Tibial artery (tissue), 4 donors: ENCODE data around the gene OPCML.

ENCODE experiments used
- DNase-seq, 2 donors: peaks; one replicate each; pipeline ENCODE4 v3.0.0-alpha.2; 2019
- H3K27ac ChIP-seq, 2 donors: fragments of 200-600 bp; sonication (generic) in 1 of 2; 1 replicate in 1 of 2; 2 replicates in 1 of 2; pipeline ENCODE4 v1.5.1; 2018 to 2019; ENCODE audit warnings: mild to moderate bottlenecking in 1 of 2
- H3K27me3 ChIP-seq, 2 donors: fragments of 200-600 bp; sonication (generic) in 1 of 2; one replicate each; pipeline versions ENCODE4 v1.5.1 to v1.6.0; 2016 to 2019
- H3K36me3 ChIP-seq, 3 donors: fragments of 200-600 bp; sonication (generic) in 2 of 3; one replicate each; pipeline ENCODE4 v1.5.1; 2016 to 2019; ENCODE audit warnings: mild to moderate bottlenecking in 2 of 3
- H3K4me1 ChIP-seq, 4 donors: fragments of 200-600 bp; sonication (generic) in 2 of 4; 1 replicate in 3 of 4; 2 replicates in 1 of 4; pipeline ENCODE4 v1.5.1; 2016 to 2019
- H3K4me3 ChIP-seq, 2 donors: fragments of 200-600 bp; sonication (generic) in 1 of 2; 1 replicate in 1 of 2; 2 replicates in 1 of 2; pipeline ENCODE4 v1.5.1; 2018 to 2019; ENCODE audit warnings: mild to moderate bottlenecking in 2 of 2
- H3K9me3 ChIP-seq, 3 donors: fragments of 200-600 bp; sonication (generic) in 1 of 3; one replicate each; pipeline ENCODE4 v1.5.1; 2016 to 2019
- CTCF ChIP-seq, 2 experiments: fragments of 200-600 bp in 1 of 2; fragments of 450-650 bp in 1 of 2; IDR thresholded peaks; one replicate each; pipeline ENCODE4 v1.5.1; 2017 to 2019; ENCODE audit warnings: antibody characterized with exemption in 2 of 2, mild to moderate bottlenecking in 1 of 2, moderate library complexity in 1 of 2
- intact Hi-C: fragments of 100-400 bp; cut with DNase I; formaldehyde crosslinking; loops from one replicate; pipeline ENCODE4 v1.15.0; 2023; ENCODE audit warnings: low total_unique reads

The OPCML gene

DNA sequence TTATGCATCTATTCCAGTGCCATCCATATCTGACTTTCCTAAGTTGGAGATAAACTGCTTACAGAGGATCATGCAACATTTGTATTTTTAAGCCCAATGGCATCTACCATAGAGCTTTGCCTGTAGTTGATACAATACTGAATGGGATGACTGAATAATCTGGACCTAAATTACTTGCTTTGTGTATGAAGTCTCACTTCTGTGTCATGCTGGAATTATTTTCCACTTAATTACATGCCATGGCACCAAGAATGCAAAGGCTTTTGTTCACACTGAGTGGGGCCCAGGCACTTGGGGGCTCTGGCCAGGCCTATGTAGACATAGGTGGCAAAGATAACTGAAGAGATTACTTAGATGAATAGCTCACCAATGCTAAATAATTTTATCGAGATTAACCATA is 51.6 kb downstream of the OPCML start:
- Histone ChIP-seq H3K36me3 (no peaks in the 10 kb centered on the region), H3K27ac (no peak overlapping the region), H3K4me3 (no peak overlapping the region), H3K27me3 (no peaks in the 10 kb centered on the region), H3K4me1 (no peaks in the 10 kb centered on the region), H3K9me3 (no peaks in the 10 kb centered on the region)
- no peak for DNase-seq
- intact Hi-C loops: no loop called here
- no peak for TF ChIP-seq CTCF (IDR thresholded peaks at IDR 0.05)

DNA sequence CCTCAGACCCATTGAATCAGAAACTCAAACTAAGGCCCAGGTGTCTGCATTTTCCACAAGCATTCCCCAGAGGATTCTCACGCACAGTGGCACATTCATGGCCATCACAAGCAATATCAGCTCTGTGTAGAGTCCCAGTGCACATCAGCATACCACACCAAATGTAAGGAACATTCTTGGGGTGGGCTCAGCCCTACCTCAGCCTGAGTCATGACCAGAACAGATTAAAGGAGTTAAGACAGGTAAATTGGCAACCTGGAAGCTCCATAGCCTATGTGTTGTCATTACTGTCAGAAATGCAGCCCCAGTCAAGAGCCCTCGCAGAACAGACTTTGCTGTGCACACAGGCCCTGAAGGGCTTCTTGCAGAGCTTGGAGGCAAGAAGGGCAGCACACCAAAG is 53.1 kb downstream of the OPCML start:
- no peaks in the 10 kb centered on the region for H3K4me1 ChIP-seq
- no peak for TF ChIP-seq CTCF (IDR thresholded peaks at IDR 0.05)
- no peak for DNase-seq
- intact Hi-C loops: no loop called here
- no peaks in the 10 kb centered on the region for H3K27me3 ChIP-seq
- H3K36me3 ChIP-seq: no peaks in the 10 kb centered on the region
- H3K27ac ChIP-seq: no peak overlapping the region
- H3K9me3 ChIP-seq: no peaks in the 10 kb centered on the region
- H3K4me3 ChIP-seq: no peak overlapping the region

GRCh38 chr11:133477251-133477625 is 55.1 kb downstream of the OPCML start:
- H3K36me3 ChIP-seq: no peaks in the 10 kb centered on the region
- H3K4me1 ChIP-seq: no peaks in the 10 kb centered on the region
- no peak for TF ChIP-seq CTCF (IDR thresholded peaks at IDR 0.05)
- DNase-seq: no peak
- no peak overlapping the region for H3K4me3 ChIP-seq
- H3K27me3 ChIP-seq: no peaks in the 10 kb centered on the region
- intact Hi-C loops: no loop called here
- no peaks in the 10 kb centered on the region for H3K9me3 ChIP-seq
- no peak overlapping the region for H3K27ac ChIP-seq

GRCh38 chr11:133476570-133477250 is 55.6 kb downstream of the OPCML start:
- no peak for DNase-seq
- TF ChIP-seq CTCF (IDR thresholded peaks at IDR 0.05): no peak
- Histone ChIP-seq H3K36me3 (no peaks in the 10 kb centered on the region), H3K4me1 (no peaks in the 10 kb centered on the region), H3K27me3 (no peaks in the 10 kb centered on the region), H3K9me3 (no peaks in the 10 kb centered on the region), H3K4me3 (no peak overlapping the region), H3K27ac (no peak overlapping the region)
- intact Hi-C loops: no loop called here

GRCh38 chr11:133474461-133474860 is 57.8 kb downstream of the OPCML start:
- no peaks in the 10 kb centered on the region for H3K36me3 ChIP-seq
- no peak overlapping the region for H3K27ac ChIP-seq
- no peak for TF ChIP-seq CTCF (IDR thresholded peaks at IDR 0.05)
- intact Hi-C loops: no loop called here
- DNase-seq: no peak
- no peaks in the 10 kb centered on the region for H3K27me3 ChIP-seq
- no peak overlapping the region for H3K4me3 ChIP-seq
- H3K9me3 ChIP-seq: no peaks in the 10 kb centered on the region
- H3K4me1 ChIP-seq: no peaks in the 10 kb centered on the region

DNA sequence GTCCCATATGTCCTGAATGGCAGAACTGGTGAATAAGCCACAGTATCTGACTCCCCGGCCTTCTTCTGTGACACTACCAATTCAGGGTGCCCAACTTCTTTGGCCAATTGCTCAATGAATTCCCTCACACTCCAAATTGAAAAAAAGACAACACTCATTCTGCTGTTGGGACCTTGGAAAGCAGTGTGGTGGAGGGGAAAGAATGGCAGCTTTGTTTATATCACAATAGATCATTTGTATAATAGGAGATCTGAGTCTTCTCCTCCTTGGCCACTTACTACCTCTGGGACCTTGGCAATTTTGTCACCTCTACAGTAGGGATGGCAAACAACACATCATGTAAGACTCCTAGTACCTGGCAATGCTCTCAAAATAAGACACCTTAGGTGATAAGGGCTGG is 64.6 kb downstream of the OPCML start:
- Histone ChIP-seq H3K4me1 (no peaks in the 10 kb centered on the region), H3K27ac (no peak overlapping the region), H3K27me3 (no peaks in the 10 kb centered on the region), H3K9me3 (no peaks in the 10 kb centered on the region), H3K4me3 (no peak overlapping the region), H3K36me3 (no peaks in the 10 kb centered on the region)
- DNase-seq: no peak
- intact Hi-C loops: no loop called here
- TF ChIP-seq CTCF (IDR thresholded peaks at IDR 0.05): no peak
